ENCODE results near the gene AGRN.
"Not testable (repeated sequence)": the region's sequence is repeated elsewhere in the genome, so short reads cannot be mapped to it uniquely, and the experiment has no call there.

AGRN gene

GRCh38 chr1:1003618-1004419 lies 16.1 kb upstream of the AGRN start:
- no peak for DNase-seq

- DNase-seq = no peak
Measured at GRCh38 chr1:1004420-1004779, 15.5 kb upstream of the AGRN start.

- no peak for DNase-seq
Measured at GRCh38 chr1:1004780-1005697, 14.9 kb upstream of the AGRN start.

- DNase-seq = no peak
Measured at GRCh38 chr1:1005774-1006304, 14.1 kb upstream of the AGRN start.

GRCh38 chr1:1006305-1007159 lies 13.4 kb upstream of the AGRN start:
- no peak for DNase-seq

DNA sequence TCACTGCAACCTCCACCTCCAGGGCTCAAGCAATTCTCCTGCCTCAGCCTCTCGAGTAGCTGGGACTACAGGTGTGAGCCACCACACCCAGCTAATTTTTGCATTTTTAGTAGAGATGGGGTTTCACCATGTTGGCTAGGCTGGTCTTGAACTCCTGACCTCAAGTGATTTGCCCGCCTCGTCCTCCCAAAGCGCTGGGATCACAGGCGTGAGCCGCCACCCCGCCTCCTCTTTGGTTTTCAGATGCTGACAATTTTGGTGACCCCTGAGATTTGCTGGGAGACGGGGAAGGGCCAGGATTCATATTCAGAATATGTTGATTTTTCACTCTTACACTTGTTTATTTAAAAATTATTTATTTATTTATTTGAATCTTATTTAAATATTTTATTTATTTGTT lies 9.8 kb upstream of the AGRN start:
- DNase-seq = not testable (repeated sequence)

DNA sequence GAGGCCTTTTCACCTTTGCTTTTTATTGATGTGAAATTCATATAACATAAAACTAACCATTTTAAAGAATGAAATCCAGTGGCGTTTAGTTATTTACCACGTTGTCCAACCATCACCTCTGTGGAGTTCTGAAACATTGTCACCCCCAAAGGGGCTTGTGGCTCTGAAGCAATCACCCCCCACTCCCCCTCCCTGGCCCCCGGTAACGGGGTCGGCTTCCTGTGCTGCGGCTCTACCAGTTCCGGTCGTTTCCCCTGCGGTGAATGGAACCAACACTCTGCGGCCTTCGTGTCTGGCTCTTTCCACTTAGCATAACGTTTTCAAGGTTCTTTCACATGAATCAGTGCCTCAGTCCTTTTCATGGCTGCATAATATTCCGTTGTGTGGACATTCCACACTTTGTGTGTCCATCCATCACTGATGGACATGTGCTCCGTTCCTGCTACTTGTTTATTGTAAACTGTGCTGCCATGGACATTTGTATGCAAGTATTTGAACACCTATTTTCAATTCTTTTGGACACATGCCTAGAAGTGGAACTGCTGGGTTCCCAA lies 8.4 kb upstream of the AGRN start:
- DNase-seq = no peak

- not testable (repeated sequence) for DNase-seq
Measured at GRCh38 chr1:1012736-1013104, 7.2 kb upstream of the AGRN start.

- DNase-seq = peak; percentile 95
Measured at GRCh38 chr1:1013105-1013921, 6.6 kb upstream of the AGRN start, which contains the start of gene ISG15. ISG15 (plus strand) TSS chr1:1013497; CDS start chr1:1013574, 77 bp downstream.

- DNase-seq = peak; percentile 81
Measured at GRCh38 chr1:1013922-1014648, 5.8 kb upstream of the AGRN start.

DNA sequence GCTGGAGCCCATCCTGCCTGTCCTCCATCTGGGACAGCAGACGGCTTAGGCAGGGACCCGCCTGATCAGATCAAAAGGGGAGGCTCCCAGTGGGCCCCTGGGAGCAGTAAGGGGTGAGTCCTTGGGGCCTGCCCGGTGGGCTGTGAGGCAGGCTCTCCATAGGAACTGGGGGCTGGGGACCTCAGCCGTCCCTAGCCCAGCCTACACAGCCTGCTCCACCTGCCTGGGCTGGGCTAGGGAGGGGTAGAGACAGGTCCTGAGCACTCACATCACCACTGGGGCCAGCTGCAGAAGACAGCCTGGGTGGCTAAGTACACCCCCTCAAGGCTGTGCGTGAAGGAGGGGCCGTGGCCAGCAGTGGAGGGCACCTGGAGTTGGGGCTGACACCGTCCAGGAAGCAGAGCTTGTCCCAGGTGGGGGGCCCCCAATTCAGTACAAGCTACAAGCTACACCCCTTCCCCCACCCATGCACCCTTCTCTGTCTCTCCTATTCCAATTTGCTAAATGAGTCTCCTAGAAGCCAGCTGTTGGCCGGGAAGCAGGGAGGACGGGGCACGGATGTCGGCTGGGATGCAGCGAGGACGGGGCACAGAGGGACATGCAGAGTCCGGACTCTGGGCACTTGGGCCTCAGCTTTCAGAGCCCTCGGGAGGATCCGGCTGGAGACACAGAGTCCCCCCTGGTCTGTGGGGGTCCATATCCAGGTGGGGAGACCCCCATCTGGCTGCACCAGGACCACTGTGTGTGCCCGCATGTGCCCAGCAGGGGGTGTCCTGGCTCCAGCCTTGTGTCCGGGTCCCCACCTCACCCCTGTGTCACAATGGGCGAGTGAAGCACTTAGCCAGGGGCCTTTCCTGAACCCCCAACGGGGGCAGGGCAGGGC lies 4.9 kb upstream of the AGRN start:
- no peak for DNase-seq

GRCh38 chr1:1017397-1018320 lies 2.3 kb upstream of the AGRN start:
- DNase-seq = not testable (repeated sequence)

- DNase-seq = not testable (repeated sequence)
Measured at GRCh38 chr1:1018321-1018685, 1.6 kb upstream of the AGRN start.

- peak; percentile 92 for DNase-seq
Measured at GRCh38 chr1:1019122-1019999, 559 bp upstream of the AGRN start.

GRCh38 chr1:1020415-1021009 lies 592 bp downstream of the AGRN start:
- DNase-seq = peak; percentile 75

- DNase-seq = no peak
Measured at GRCh38 chr1:1021010-1021919, 1.3 kb downstream of the AGRN start.

Measured in activated effector memory CD4-positive, alpha-beta T cell treated with anti-CD3 and anti-CD28 coated beads, Interleukin-2, amount 50 U/mL, for 16 hours (primary cell).